Measurements from ENCODE around the gene PDZD8. TPM values are rescaled to one million over a fixed set of nuclear protein-coding genes. Genes with fewer than 3 reads are reported as not detected.
A peak's percentile ranks its signal among the peaks of the same experiment; 100 is the strongest.

The PDZD8 gene
- total and polyA plus RNA-seq, 12 donors: 1.7 to 45.7 (median 25.0) TPM

GRCh38 chr10:117266812-117267211 is 108.4 kb downstream of the PDZD8 start:
- no peak overlapping the region for H3K4me3 ChIP-seq
- TF ChIP-seq CTCF (IDR thresholded peaks at IDR 0.05) (no peak), POLR2A (IDR thresholded peaks at IDR 0.05) (no peak)
- peak overlapping the region in 1 of 5 donors; percentile 50 for H3K27ac ChIP-seq
- peaks cover 10% of the 10 kb centered on the region for H3K27me3 ChIP-seq
- no peaks in the 10 kb centered on the region for H3K9me3 ChIP-seq (replicated peaks in 1 of 3)
- H3K4me1 ChIP-seq (replicated peaks in 1 of 2): no peaks in the 10 kb centered on the region
- intact Hi-C loops (cut with DNase I): no loop called here
- no peak for DNase-seq
- WGBS, 4 donors: 80 to 88% (median 87%) methylated on average over 2 of the region's 2 CpGs
- H3K36me3 ChIP-seq (replicated peaks in 1 of 2): no peaks in the 10 kb centered on the region

GRCh38 chr10:117266400-117266799 is 108.8 kb downstream of the PDZD8 start:
- peaks cover 10% of the 10 kb centered on the region for H3K27me3 ChIP-seq
- H3K36me3 ChIP-seq (replicated peaks in 1 of 2): no peaks in the 10 kb centered on the region
- H3K9me3 ChIP-seq (replicated peaks in 1 of 3): no peaks in the 10 kb centered on the region
- H3K4me3 ChIP-seq: no peak overlapping the region
- DNase-seq: peak in 1 of 7 donors; percentile 52
- 73 to 79% (median 76%) methylated on average over 9 of the region's 9 CpGs for WGBS, 4 donors
- peak overlapping the region in 1 of 5 donors; percentile 50 for H3K27ac ChIP-seq
- TF ChIP-seq POLR2A (IDR thresholded peaks at IDR 0.05) (no peak), CTCF (IDR thresholded peaks at IDR 0.05) (no peak)
- H3K4me1 ChIP-seq (replicated peaks in 1 of 2): no peaks in the 10 kb centered on the region
- intact Hi-C loops (cut with DNase I): no loop called here

- H3K9me3 ChIP-seq (replicated peaks in 1 of 3): no peaks in the 10 kb centered on the region
- peaks cover 10% of the 10 kb centered on the region for H3K27me3 ChIP-seq
- H3K36me3 ChIP-seq (replicated peaks in 1 of 2): no peaks in the 10 kb centered on the region
- WGBS, 4 donors: 61 to 82% (median 77%) methylated on average over 7 of the region's 7 CpGs
- H3K4me3 ChIP-seq: no peak overlapping the region
- intact Hi-C loops (cut with DNase I): no loop called here
- DNase-seq: peak in 1 of 7 donors; percentile 79
- H3K4me1 ChIP-seq (replicated peaks in 1 of 2): no peaks in the 10 kb centered on the region
- peak overlapping the region in 1 of 5 donors; percentile 68 for H3K27ac ChIP-seq
- TF ChIP-seq CTCF (IDR thresholded peaks at IDR 0.05): no peak
- TF ChIP-seq POLR2A (IDR thresholded peaks at IDR 0.05): no peak
Observed at GRCh38 chr10:117264782-117265181, 110.5 kb downstream of the PDZD8 start.

GRCh38 chr10:117262903-117263293 is 112.3 kb downstream of the PDZD8 start:
- H3K36me3 ChIP-seq (replicated peaks in 1 of 2): no peaks in the 10 kb centered on the region
- H3K27me3 ChIP-seq: peaks cover 10% of the 10 kb centered on the region
- TF ChIP-seq CTCF (IDR thresholded peaks at IDR 0.05) (no peak), POLR2A (IDR thresholded peaks at IDR 0.05) (no peak)
- H3K9me3 ChIP-seq (replicated peaks in 1 of 3): no peaks in the 10 kb centered on the region
- intact Hi-C loops (cut with DNase I): no loop called here
- H3K4me1 ChIP-seq (replicated peaks in 1 of 2): no peaks in the 10 kb centered on the region
- no peak for DNase-seq
- WGBS, 4 donors: 81 to 93% (median 89%) methylated on average over 2 to 7 of the region's 7 CpGs
- H3K4me3 ChIP-seq: no peak overlapping the region
- H3K27ac ChIP-seq: peak overlapping the region in 1 of 5 donors; percentile 68

All from adrenal gland (tissue), 12 donors.